ENCODE results near the gene FERMT2.

Gene FERMT2

GRCh38 chr14:52950898-52951680 is at the start of gene FERMT2:
FERMT2 (minus strand) TSS chr14:52951050; CDS start chr14:52950568, 482 bp downstream.
- Histone ChIP-seq H3K4me1 (ENCODE audit: control insufficient read depth, low read length) (peaks cover 10% of the 10 kb centered on the region), H3K79me2 (ENCODE audit: control insufficient read depth, low read length) (no peaks in the 10 kb centered on the region), H3K9me3 (ENCODE audit: control insufficient read depth, insufficient read depth, low read length) (no peaks in the 10 kb centered on the region), H3F3A (ENCODE audit: control insufficient read depth, insufficient read depth) (no peaks in the 10 kb centered on the region), H3K27ac (ENCODE audit: low read depth, low read length) (no peak within 1 kb of the TSS), H3K27me3 (ENCODE audit: control insufficient read depth, low read length) (peaks cover 68% of the 10 kb centered on the region), H3K4me2 (ENCODE audit: low read length) (peak within 1 kb of the TSS; percentile 57), H3K36me3 (ENCODE audit: control insufficient read depth, low read length) (no peaks in the 10 kb centered on the region), H3K4me3 (ENCODE audit: low read length) (peak within 1 kb of the TSS; percentile 53), H4K20me1 (ENCODE audit: control insufficient read depth, insufficient read depth, low read depth, low read length) (no peaks in the 10 kb centered on the region), H3K9me2 (replicated peaks; ENCODE audit: control insufficient read depth, low read length) (no peaks in the 10 kb centered on the region)
- TF ChIP-seq EZH2phosphoT487 (IDR thresholded peaks at IDR 0.05; ENCODE audit: borderline replicate concordance, low read length) (no peak), CTCF (IDR thresholded peaks at IDR 0.05; ENCODE audit: low read depth, low read length, poor library complexity, severe bottlenecking) (no peak)

- no peaks in the 10 kb centered on the region for H3F3A ChIP-seq (ENCODE audit: control insufficient read depth, insufficient read depth)
Observed at GRCh38 chr14:52998376-52999015, 47.6 kb upstream of the FERMT2 start.

GRCh38 chr14:52996493-52996892 is 45.6 kb upstream of the FERMT2 start:
- no peaks in the 10 kb centered on the region for H3K27me3 ChIP-seq (ENCODE audit: control insufficient read depth, low read length)
- TF ChIP-seq CTCF (IDR thresholded peaks at IDR 0.05; ENCODE audit: low read depth, low read length, poor library complexity, severe bottlenecking) (no peak), EZH2phosphoT487 (IDR thresholded peaks at IDR 0.05; ENCODE audit: borderline replicate concordance, low read length) (no peak)
- no peak overlapping the region for H3K4me3 ChIP-seq (ENCODE audit: low read length)
- H3K36me3 ChIP-seq (ENCODE audit: control insufficient read depth, low read length): no peaks in the 10 kb centered on the region
- no peak overlapping the region for H3K4me2 ChIP-seq (ENCODE audit: low read length)
- H3K9me3 ChIP-seq (ENCODE audit: control insufficient read depth, insufficient read depth, low read length): no peaks in the 10 kb centered on the region
- no peaks in the 10 kb centered on the region for H4K20me1 ChIP-seq (ENCODE audit: control insufficient read depth, insufficient read depth, low read depth, low read length)
- no peaks in the 10 kb centered on the region for H3K9me2 ChIP-seq (replicated peaks; ENCODE audit: control insufficient read depth, low read length)
- H3K27ac ChIP-seq (ENCODE audit: low read depth, low read length): no peak overlapping the region
- no peaks in the 10 kb centered on the region for H3K4me1 ChIP-seq (ENCODE audit: control insufficient read depth, low read length)
- H3F3A ChIP-seq (ENCODE audit: control insufficient read depth, insufficient read depth): no peaks in the 10 kb centered on the region
- no peaks in the 10 kb centered on the region for H3K79me2 ChIP-seq (ENCODE audit: control insufficient read depth, low read length)

More at GRCh38 chr14:52998376-52999015, 47.6 kb upstream of the FERMT2 start:
- H3K9me3 ChIP-seq (ENCODE audit: control insufficient read depth, insufficient read depth, low read length): no peaks in the 10 kb centered on the region
- TF ChIP-seq EZH2phosphoT487 (IDR thresholded peaks at IDR 0.05; ENCODE audit: borderline replicate concordance, low read length): no peak
- no peak for TF ChIP-seq CTCF (IDR thresholded peaks at IDR 0.05; ENCODE audit: low read depth, low read length, poor library complexity, severe bottlenecking)
- no peak overlapping the region for H3K27ac ChIP-seq (ENCODE audit: low read depth, low read length)
- H3K4me2 ChIP-seq (ENCODE audit: low read length): no peak overlapping the region
- no peaks in the 10 kb centered on the region for H3K27me3 ChIP-seq (ENCODE audit: control insufficient read depth, low read length)
- H3K4me3 ChIP-seq (ENCODE audit: low read length): no peak overlapping the region
- H3K4me1 ChIP-seq (ENCODE audit: control insufficient read depth, low read length): no peaks in the 10 kb centered on the region
- no peaks in the 10 kb centered on the region for H4K20me1 ChIP-seq (ENCODE audit: control insufficient read depth, insufficient read depth, low read depth, low read length)
- no peaks in the 10 kb centered on the region for H3K36me3 ChIP-seq (ENCODE audit: control insufficient read depth, low read length)
- no peaks in the 10 kb centered on the region for H3K79me2 ChIP-seq (ENCODE audit: control insufficient read depth, low read length)
- no peaks in the 10 kb centered on the region; the same call in 1 of the 2 replicates for H3K9me2 ChIP-seq (replicated peaks; ENCODE audit: control insufficient read depth, low read length)
